ENCODE results near the gene CRTC3.
"Not testable (repeated sequence)": the region's sequence is repeated elsewhere in the genome, so short reads cannot be mapped to it uniquely, and the experiment has no call there.

The CRTC3 gene

DNA sequence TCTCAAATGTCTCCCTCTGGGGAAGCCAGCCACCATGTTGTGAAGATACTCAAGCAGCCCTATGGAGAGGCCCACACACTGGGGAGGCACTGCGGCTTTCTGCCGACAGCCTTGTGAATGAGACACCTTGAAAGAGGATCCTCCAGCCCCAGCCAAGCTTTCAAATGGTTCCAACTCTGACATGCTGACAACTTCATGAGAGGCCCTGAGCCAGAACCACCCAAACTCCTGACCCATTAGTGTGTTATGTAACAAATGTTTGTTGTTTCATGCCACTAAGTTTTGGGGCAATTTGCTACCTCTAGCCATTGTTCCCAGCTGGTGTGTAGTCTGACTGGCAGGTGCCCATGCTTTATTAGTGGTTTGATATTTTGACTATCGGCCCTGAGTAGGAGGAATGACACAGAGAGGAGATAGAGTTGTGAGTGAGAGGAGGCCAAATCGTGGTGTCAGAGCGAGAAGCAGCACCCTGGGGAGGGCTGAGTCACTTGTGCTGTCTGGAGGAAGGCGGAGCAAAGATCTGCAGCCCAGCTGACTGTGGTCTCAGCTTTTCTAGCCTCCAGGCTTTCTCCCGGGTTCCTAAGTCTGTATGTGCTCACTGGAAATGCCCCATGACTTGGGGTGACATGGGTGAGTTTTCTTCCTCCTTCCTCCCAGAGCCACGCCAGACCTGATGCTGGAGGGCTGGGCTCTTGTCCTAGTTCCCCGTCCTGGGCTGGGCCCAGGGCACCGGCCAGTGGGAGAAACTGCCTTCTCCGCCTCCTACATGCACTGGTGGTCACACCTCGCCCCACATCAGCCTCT is 130.7 kb downstream of the CRTC3 start:
- no peak overlapping the region for H4K91ac ChIP-seq (ENCODE audit: low read depth, low read length, poor library complexity)
- no peak overlapping the region for H2BK5ac ChIP-seq (ENCODE audit: low read length)
- WGBS, 2 donors (ENCODE audit: extremely low coverage in 2 of 2, insufficient read length in 2 of 2, insufficient replicate concordance in 1 of 2): no CpG with 5 or more reads among the region's 12 CpGs
- peak overlapping the region; percentile 20 for H2AFZ ChIP-seq (ENCODE audit: low read length)
- H3K36me3 ChIP-seq (replicated peaks in 1 of 2; ENCODE audit: control insufficient read depth in 2 of 2, insufficient read depth in 2 of 2, low read length in 2 of 2): no peaks in the 10 kb centered on the region
- H2BK120ac ChIP-seq (ENCODE audit: low read depth, low read length): no peak overlapping the region
- no peak overlapping the region for H3K18ac ChIP-seq (ENCODE audit: low read length)
- no peak overlapping the region for H3K23ac ChIP-seq (ENCODE audit: low read depth, low read length, poor library complexity)
- no peak overlapping the region for H3K4ac ChIP-seq (ENCODE audit: low read length)
- no peak overlapping the region for H2BK12ac ChIP-seq (ENCODE audit: low read length)
- H4K8ac ChIP-seq (ENCODE audit: low read depth, low read length): no peak overlapping the region
- no peak overlapping the region for H3K27ac ChIP-seq (replicated peaks; ENCODE audit: low read length)
- H2AK5ac ChIP-seq (ENCODE audit: low read depth, low read length): no peak overlapping the region
- H3K14ac ChIP-seq (ENCODE audit: low read length): no peak overlapping the region
- no peak for DNase-seq (ENCODE audit: low spot score)
- H3K4me3 ChIP-seq (ENCODE audit: low read length in 2 of 2): no peak overlapping the region
- H3K4me1 ChIP-seq (ENCODE audit: control insufficient read depth in 2 of 2, insufficient read depth in 1 of 2, low read depth in 1 of 2, low read length in 2 of 2): peaks cover 0 to 4% of the 10 kb centered on the region in 2 donors
- no peaks in the 10 kb centered on the region for H3K27me3 ChIP-seq (ENCODE audit: control insufficient read depth in 3 of 3, insufficient read depth in 3 of 3, low read depth in 1 of 3, low read length in 3 of 3)
- H3K79me1 ChIP-seq (ENCODE audit: low read depth, low read length): no peaks in the 10 kb centered on the region
- no peak overlapping the region for H2BK15ac ChIP-seq (ENCODE audit: low read length)
- H3K9me3 ChIP-seq (replicated peaks in 1 of 2; ENCODE audit: control insufficient read depth in 2 of 2, insufficient read depth in 1 of 2, low read depth in 1 of 2, low read length in 2 of 2): no peaks in the 10 kb centered on the region
- H3K4me2 ChIP-seq (ENCODE audit: insufficient read depth, low read length, poor library complexity, severe bottlenecking): no peak overlapping the region
- H3K9ac ChIP-seq (ENCODE audit: low read depth, low read length, poor library complexity): no peak overlapping the region

DNA sequence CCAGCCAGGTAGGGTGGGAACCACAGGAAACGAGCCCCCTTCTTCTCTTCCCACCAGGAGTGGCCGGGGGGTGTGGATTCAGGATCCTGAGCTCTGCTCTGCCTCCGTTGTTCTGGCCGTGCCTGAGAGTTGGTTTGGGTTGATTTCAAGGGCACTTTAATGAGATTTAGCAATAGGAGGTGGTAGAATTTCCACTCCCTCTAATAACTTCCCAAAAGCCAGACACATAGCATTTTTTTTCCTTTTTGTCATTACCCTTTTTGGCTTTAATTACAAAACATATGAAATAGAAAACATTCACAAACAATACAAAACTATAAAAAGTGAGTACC is 131.2 kb downstream of the CRTC3 start:
- not testable (repeated sequence) for H4K91ac ChIP-seq (ENCODE audit: low read depth, low read length, poor library complexity); H2AFZ ChIP-seq (ENCODE audit: low read length); H3K27ac ChIP-seq (replicated peaks; ENCODE audit: low read length); DNase-seq (ENCODE audit: low spot score); H4K8ac ChIP-seq (ENCODE audit: low read depth, low read length); H3K4me1 ChIP-seq (ENCODE audit: control insufficient read depth in 2 of 2, insufficient read depth in 1 of 2, low read depth in 1 of 2, low read length in 2 of 2); H3K18ac ChIP-seq (ENCODE audit: low read length); H3K4me3 ChIP-seq (ENCODE audit: low read length in 2 of 2); H2BK5ac ChIP-seq (ENCODE audit: low read length); H3K9me3 ChIP-seq (replicated peaks in 1 of 2; ENCODE audit: control insufficient read depth in 2 of 2, insufficient read depth in 1 of 2, low read depth in 1 of 2, low read length in 2 of 2); H3K4ac ChIP-seq (ENCODE audit: low read length); H3K9ac ChIP-seq (ENCODE audit: low read depth, low read length, poor library complexity); H3K36me3 ChIP-seq (replicated peaks in 1 of 2; ENCODE audit: control insufficient read depth in 2 of 2, insufficient read depth in 2 of 2, low read length in 2 of 2); H2BK12ac ChIP-seq (ENCODE audit: low read length); H2AK5ac ChIP-seq (ENCODE audit: low read depth, low read length); H3K4me2 ChIP-seq (ENCODE audit: insufficient read depth, low read length, poor library complexity, severe bottlenecking); H3K27me3 ChIP-seq (ENCODE audit: control insufficient read depth in 3 of 3, insufficient read depth in 3 of 3, low read depth in 1 of 3, low read length in 3 of 3); H2BK120ac ChIP-seq (ENCODE audit: low read depth, low read length); H3K23ac ChIP-seq (ENCODE audit: low read depth, low read length, poor library complexity); H2BK15ac ChIP-seq (ENCODE audit: low read length); H3K79me1 ChIP-seq (ENCODE audit: low read depth, low read length); H3K14ac ChIP-seq (ENCODE audit: low read length)
- WGBS, 2 donors (ENCODE audit: extremely low coverage in 2 of 2, insufficient read length in 2 of 2, insufficient replicate concordance in 1 of 2): no CpG with 5 or more reads among the region's 4 CpGs

DNA sequence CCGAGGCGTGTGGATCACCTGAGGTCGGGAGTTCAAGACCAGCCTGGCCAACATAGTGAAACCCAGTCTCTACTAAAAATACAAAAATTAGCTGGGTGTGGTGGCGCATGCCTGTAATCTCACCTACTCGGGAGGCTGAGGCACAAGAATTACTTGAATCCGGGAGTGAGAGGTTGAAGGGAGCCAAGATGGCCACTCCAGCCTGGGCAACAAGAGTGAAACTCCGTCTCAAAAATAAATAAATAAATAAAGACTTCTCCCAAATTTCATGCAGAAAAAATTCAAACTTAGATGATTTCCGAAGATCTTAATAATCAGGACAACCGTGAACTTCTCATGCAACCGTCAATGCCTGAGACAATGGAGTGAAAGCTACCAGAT is 134.3 kb downstream of the CRTC3 start:
- WGBS, 2 donors (ENCODE audit: extremely low coverage in 2 of 2, insufficient read length in 2 of 2, insufficient replicate concordance in 1 of 2): no CpG with 5 or more reads among the region's 10 CpGs
- H3K14ac ChIP-seq (ENCODE audit: low read length); H3K23ac ChIP-seq (ENCODE audit: low read depth, low read length, poor library complexity); H3K9me3 ChIP-seq (replicated peaks in 1 of 2; ENCODE audit: control insufficient read depth in 2 of 2, insufficient read depth in 1 of 2, low read depth in 1 of 2, low read length in 2 of 2); H3K9ac ChIP-seq (ENCODE audit: low read depth, low read length, poor library complexity); H3K4me3 ChIP-seq (ENCODE audit: low read length in 2 of 2); H4K8ac ChIP-seq (ENCODE audit: low read depth, low read length); H3K79me1 ChIP-seq (ENCODE audit: low read depth, low read length); H3K4me1 ChIP-seq (ENCODE audit: control insufficient read depth in 2 of 2, insufficient read depth in 1 of 2, low read depth in 1 of 2, low read length in 2 of 2); H3K36me3 ChIP-seq (replicated peaks in 1 of 2; ENCODE audit: control insufficient read depth in 2 of 2, insufficient read depth in 2 of 2, low read length in 2 of 2); DNase-seq (ENCODE audit: low spot score); H2BK5ac ChIP-seq (ENCODE audit: low read length); H3K4me2 ChIP-seq (ENCODE audit: insufficient read depth, low read length, poor library complexity, severe bottlenecking); H3K27me3 ChIP-seq (ENCODE audit: control insufficient read depth in 3 of 3, insufficient read depth in 3 of 3, low read depth in 1 of 3, low read length in 3 of 3); H2AFZ ChIP-seq (ENCODE audit: low read length); H2BK15ac ChIP-seq (ENCODE audit: low read length); H2BK12ac ChIP-seq (ENCODE audit: low read length); H4K91ac ChIP-seq (ENCODE audit: low read depth, low read length, poor library complexity); H2BK120ac ChIP-seq (ENCODE audit: low read depth, low read length); H3K18ac ChIP-seq (ENCODE audit: low read length); H2AK5ac ChIP-seq (ENCODE audit: low read depth, low read length); H3K4ac ChIP-seq (ENCODE audit: low read length); H3K27ac ChIP-seq (replicated peaks; ENCODE audit: low read length): not testable (repeated sequence)

DNA sequence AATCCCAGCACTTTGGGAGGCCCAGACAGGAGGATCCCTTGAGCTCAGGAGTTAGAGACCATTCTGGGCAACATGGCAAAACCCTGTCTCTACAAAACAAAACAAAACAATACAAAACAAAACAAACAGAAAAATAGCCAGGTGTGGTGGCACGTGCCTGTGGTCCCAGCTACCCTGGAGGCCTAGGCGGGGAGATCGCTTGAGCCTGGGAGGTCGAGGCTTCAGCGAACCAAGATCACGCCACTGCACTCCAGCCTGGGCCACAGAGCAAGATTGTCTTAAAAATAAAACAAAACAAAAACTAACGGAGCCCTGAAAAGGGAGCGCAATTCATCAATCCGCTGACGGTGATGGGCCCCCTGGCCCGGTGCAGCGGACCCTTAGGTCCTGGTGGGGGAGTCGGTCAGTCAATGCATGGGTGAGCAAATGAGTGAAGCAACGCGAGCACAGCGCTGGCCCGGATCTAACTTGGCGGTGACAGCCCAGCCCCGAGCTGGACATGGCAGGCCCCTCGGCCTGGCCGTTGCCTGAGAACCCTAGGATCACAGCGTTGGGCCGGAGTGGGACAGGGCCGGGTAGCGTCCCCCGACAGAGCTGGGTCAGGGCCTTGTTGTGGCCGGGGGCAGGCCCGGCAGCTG is 135.0 kb downstream of the CRTC3 start:
- no peak overlapping the region for H2AK5ac ChIP-seq (ENCODE audit: low read depth, low read length)
- H4K8ac ChIP-seq (ENCODE audit: low read depth, low read length): no peak overlapping the region
- no peak overlapping the region for H3K23ac ChIP-seq (ENCODE audit: low read depth, low read length, poor library complexity)
- no peaks in the 10 kb centered on the region for H3K27me3 ChIP-seq (ENCODE audit: control insufficient read depth in 3 of 3, insufficient read depth in 3 of 3, low read depth in 1 of 3, low read length in 3 of 3)
- peaks cover 0 to 4% of the 10 kb centered on the region in 2 donors for H3K4me1 ChIP-seq (ENCODE audit: control insufficient read depth in 2 of 2, insufficient read depth in 1 of 2, low read depth in 1 of 2, low read length in 2 of 2)
- no peak overlapping the region for H2BK15ac ChIP-seq (ENCODE audit: low read length)
- no peak overlapping the region for H3K4me2 ChIP-seq (ENCODE audit: insufficient read depth, low read length, poor library complexity, severe bottlenecking)
- H2BK5ac ChIP-seq (ENCODE audit: low read length): no peak overlapping the region
- no CpG with 5 or more reads among the region's 28 CpGs for WGBS, 2 donors (ENCODE audit: extremely low coverage in 2 of 2, insufficient read length in 2 of 2, insufficient replicate concordance in 1 of 2)
- H3K14ac ChIP-seq (ENCODE audit: low read length): no peak overlapping the region
- no peak overlapping the region for H2BK12ac ChIP-seq (ENCODE audit: low read length)
- H3K9ac ChIP-seq (ENCODE audit: low read depth, low read length, poor library complexity): no peak overlapping the region
- no peak overlapping the region for H3K4me3 ChIP-seq (ENCODE audit: low read length in 2 of 2)
- H3K27ac ChIP-seq (replicated peaks; ENCODE audit: low read length): no peak overlapping the region
- H3K18ac ChIP-seq (ENCODE audit: low read length): peak overlapping the region; percentile 21
- H3K36me3 ChIP-seq (replicated peaks in 1 of 2; ENCODE audit: control insufficient read depth in 2 of 2, insufficient read depth in 2 of 2, low read length in 2 of 2): no peaks in the 10 kb centered on the region
- H2AFZ ChIP-seq (ENCODE audit: low read length): no peak overlapping the region
- H3K4ac ChIP-seq (ENCODE audit: low read length): no peak overlapping the region
- H3K79me1 ChIP-seq (ENCODE audit: low read depth, low read length): no peaks in the 10 kb centered on the region
- no peak overlapping the region for H4K91ac ChIP-seq (ENCODE audit: low read depth, low read length, poor library complexity)
- H3K9me3 ChIP-seq (replicated peaks in 1 of 2; ENCODE audit: control insufficient read depth in 2 of 2, insufficient read depth in 1 of 2, low read depth in 1 of 2, low read length in 2 of 2): no peaks in the 10 kb centered on the region
- no peak overlapping the region for H2BK120ac ChIP-seq (ENCODE audit: low read depth, low read length)
- DNase-seq (ENCODE audit: low spot score): no peak
